NT2/D1 (cell line): ENCODE data around the gene TMX2.

Experiments used
- DNase-seq: peaks from one replicate; pipeline ENCODE4 v3.0.0-alpha.2; 2011; ENCODE audit warnings: low read depth, low spot score
- H3K27me3 ChIP-seq: 2 replicates; pipeline ENCODE4 v1.6.0; 2011; ENCODE audit warnings: mild to moderate bottlenecking; ENCODE audit not compliant: insufficient read length, insufficient read depth
- H3K36me3 ChIP-seq: 2 replicates; pipeline ENCODE4 v1.6.1; 2011; ENCODE audit warnings: mild to moderate bottlenecking, low read length, mixed read lengths; ENCODE audit not compliant: insufficient read depth, insufficient read length
- H3K4me1 ChIP-seq: 2 replicates; pipeline ENCODE4 v1.5.1; 2011; ENCODE audit not compliant: insufficient read depth, insufficient read length
- H3K4me3 ChIP-seq: 2 replicates; pipeline ENCODE4 v1.5.1; 2011; ENCODE audit warnings: low read depth; ENCODE audit not compliant: insufficient read length
- H3K9ac ChIP-seq: 2 replicates; pipeline ENCODE4 v1.6.0; 2011; ENCODE audit warnings: low read depth; ENCODE audit not compliant: insufficient read length
- H3K9me3 ChIP-seq: 2 replicates; pipeline ENCODE4 v1.5.1; 2011; ENCODE audit warnings: mild to moderate bottlenecking, low read length; ENCODE audit not compliant: insufficient read depth
- SUZ12 ChIP-seq: IDR thresholded peaks from 2 replicates; pipeline ENCODE4 v1.6.1; 2011; ENCODE audit not compliant: insufficient read length, insufficient read depth; ENCODE audit errors: extremely low read depth
- YY1 ChIP-seq: IDR thresholded peaks from 2 replicates; pipeline ENCODE4 v1.6.1; 2011; ENCODE audit not compliant: insufficient read length, insufficient read depth
- ZNF274 ChIP-seq: IDR thresholded peaks from 2 replicates; pipeline ENCODE4 v1.6.1; 2011; ENCODE audit warnings: mild to moderate bottlenecking, low read depth, low read length

The TMX2 gene

DNA sequence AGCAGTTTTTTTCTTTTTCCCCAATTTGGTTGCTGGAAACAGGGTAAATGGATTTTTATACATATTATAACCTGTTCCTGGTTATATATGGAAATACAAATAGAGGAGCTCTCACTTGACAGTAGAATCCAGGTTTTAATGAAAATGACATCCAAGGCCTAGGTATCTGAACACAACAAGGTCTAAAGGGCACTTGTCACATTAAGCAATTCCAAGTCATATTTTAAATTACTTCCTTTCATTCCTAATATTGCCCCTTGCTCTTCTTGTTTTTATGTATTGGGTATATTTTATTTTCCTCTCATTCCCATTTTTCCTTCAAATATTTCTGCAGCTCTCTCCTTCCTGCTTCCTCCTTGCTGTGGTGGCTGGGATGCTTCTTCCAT, 76.3 kb downstream of the TMX2 start:
- H3K9ac ChIP-seq: no peak overlapping the region
- TF ChIP-seq SUZ12 (no peak), YY1 (no peak), ZNF274 (no peak)
- DNase-seq: no peak

More for the DNA sequence above, 76.3 kb downstream of the TMX2 start:
- H3K4me1 ChIP-seq: peaks cover 2% of the 10 kb centered on the region
- H3K27me3 ChIP-seq: no peaks in the 10 kb centered on the region
- H3K4me3 ChIP-seq: no peak overlapping the region
- H3K9me3 ChIP-seq: no peaks in the 10 kb centered on the region
- peaks cover 28% of the 10 kb centered on the region for H3K36me3 ChIP-seq
